Measurements from ENCODE around the gene BEND4.
A peak's percentile ranks its signal among the peaks of the same experiment; 100 is the strongest.

BEND4 gene

GRCh38 chr4:42151568-42152506 lies 618 bp downstream of the BEND4 start:
- TF ChIP-seq ZFX (IDR thresholded peaks at IDR 0.05) (peak; percentile 54), CTCF (conservative IDR thresholded peaks at IDR 0.05) (no peak)
- peak overlapping the region; percentile 48 for H3K27ac ChIP-seq

DNA sequence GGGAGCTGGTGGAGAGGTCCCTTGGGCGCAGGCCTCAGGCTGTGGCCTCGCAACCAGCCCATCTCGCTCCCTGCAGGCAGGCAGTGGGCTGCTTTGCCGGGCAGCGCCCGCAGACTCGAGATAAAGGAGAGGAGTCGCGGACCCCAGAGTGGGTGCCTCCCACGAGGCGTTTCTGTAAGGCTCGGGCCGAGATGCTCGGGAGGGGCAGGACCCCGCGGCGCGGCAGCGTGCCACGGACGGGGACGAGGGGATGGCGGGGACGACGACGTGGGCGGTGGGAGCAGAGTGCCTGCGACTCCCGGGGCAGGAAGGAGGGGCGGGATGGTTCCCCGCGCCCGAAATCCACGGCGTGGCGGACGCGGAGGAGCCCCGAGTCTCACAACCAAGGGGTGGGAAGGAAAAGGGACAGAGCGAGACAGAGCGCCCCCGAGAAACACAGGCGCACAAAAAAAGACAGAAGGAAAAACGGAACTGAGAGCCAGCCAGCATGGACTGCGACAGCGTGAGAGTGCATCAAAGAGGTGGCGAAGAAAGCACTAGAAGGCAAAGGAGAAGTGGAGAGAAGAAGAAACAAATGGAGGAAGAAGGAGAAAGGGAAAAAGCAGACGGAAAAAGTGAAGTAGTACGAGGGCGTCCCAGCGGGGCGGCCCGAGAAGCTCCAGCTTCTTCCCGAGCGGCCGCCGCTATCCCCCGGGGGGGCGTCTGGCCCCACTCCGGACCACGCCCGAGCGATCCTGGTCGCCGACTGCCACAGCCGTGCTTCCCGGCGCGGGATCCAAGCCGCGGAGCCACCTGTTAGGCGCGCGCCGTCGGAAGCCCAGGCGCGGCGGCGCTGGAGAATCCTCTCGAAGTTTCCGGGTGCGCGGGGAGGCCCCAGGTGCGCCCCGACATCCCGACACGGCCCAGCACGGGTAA lies 1.5 kb downstream of the BEND4 start:
- TF ChIP-seq CTCF (conservative IDR thresholded peaks at IDR 0.05): no peak
- TF ChIP-seq ZFX (IDR thresholded peaks at IDR 0.05): no peak
- H3K27ac ChIP-seq: peak overlapping the region; percentile 48

GRCh38 chr4:42149004-42149403 lies 3.5 kb downstream of the BEND4 start:
- no peak for TF ChIP-seq CTCF (conservative IDR thresholded peaks at IDR 0.05)
- TF ChIP-seq ZFX (IDR thresholded peaks at IDR 0.05): no peak
- no peak overlapping the region for H3K27ac ChIP-seq

DNA sequence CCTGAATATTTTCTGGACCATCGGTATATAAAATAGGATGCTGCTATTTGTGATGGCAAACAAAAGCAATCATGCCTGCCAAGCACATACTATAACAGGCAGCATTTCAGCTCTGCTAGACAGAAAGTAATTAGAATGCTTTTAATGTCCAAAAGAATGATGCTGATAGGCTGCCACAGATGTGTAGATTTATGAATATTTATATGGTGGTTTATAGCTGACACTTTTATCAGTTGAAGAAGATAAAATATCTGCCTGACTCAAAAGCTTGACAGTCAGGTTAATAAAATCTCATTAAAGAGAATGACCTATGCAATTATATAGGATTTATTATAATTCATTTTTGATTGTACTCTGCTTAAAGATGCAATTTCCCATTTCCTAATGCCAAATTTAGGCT lies 4.0 kb downstream of the BEND4 start:
- H3K27ac ChIP-seq: no peak overlapping the region
- TF ChIP-seq CTCF (conservative IDR thresholded peaks at IDR 0.05) (no peak), ZFX (IDR thresholded peaks at IDR 0.05) (no peak)

DNA sequence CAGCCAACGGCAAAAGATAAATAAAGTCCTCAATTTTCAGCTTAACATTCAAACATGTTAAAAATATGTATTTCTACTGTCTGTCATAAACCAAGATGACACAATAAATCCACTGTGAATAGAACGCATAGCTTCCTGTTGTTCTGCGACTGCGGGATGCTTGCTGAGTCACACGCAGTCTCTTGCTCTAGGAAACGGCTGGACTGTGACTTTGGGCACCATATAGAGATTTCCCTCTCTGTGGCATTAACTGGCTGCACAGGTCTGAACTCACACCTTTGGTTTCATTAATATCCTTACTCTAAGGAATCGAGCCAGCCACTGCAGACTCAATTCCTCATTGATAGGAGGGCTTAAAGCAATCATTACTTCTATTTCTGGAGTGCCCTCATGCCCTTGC lies 8.4 kb downstream of the BEND4 start:
- no peak for TF ChIP-seq ZFX (IDR thresholded peaks at IDR 0.05)
- no peak overlapping the region for H3K27ac ChIP-seq

DNA sequence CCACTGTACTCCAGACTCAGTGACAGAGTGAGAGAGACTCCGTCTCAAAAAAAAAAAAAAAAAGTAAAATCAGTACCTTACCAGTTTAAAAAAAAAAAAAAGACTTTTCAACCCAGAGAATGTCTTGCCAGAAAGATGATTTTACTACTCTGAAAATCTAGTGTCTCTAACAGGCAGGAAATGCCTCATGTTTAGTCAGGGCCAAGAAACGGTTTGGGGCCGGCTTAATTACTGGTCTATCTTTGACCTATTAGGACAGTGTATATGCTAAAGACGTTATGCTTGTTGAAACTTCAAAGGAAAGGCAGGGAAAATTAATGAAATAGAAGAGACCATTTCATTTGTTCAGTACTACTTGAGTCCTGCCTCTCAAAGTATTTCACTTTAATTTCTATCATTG lies 9.9 kb downstream of the BEND4 start:
- TF ChIP-seq ZFX (IDR thresholded peaks at IDR 0.05) (no peak), CTCF (conservative IDR thresholded peaks at IDR 0.05) (no peak)
- no peak overlapping the region for H3K27ac ChIP-seq

DNA sequence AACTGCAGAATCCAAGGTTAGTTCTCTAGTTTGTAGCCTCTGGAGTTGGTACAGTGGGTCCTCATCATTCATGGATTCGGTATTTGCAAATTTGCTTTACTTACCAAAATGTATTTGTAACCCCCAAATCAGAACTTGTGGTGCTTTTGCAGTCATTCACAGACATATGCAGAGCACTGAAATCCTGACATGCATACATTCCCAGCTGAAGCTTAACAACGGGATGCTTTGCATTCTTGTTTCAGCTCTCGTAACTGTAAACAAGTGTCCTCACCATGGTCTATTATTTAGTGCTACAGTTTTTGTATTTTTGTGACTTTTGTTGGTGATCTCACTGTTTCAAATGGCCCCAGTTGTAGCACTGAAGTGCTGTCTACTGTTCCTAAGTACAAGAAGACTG lies 16.1 kb downstream of the BEND4 start:
- TF ChIP-seq ZFX (IDR thresholded peaks at IDR 0.05): no peak
- TF ChIP-seq CTCF (conservative IDR thresholded peaks at IDR 0.05): no peak
- H3K27ac ChIP-seq: no peak overlapping the region

Data from C4-2B (cell line).